Activated naive CD8-positive, alpha-beta T cell treated with anti-CD3 and anti-CD28 coated beads for 36 hours (primary cell): ENCODE data around the gene MAPK9. TPM values are rescaled to one million over a fixed set of nuclear protein-coding genes. Genes with fewer than 3 reads are reported as not detected.

Experiments used
- DNase-seq: peaks from one replicate; pipeline ENCODE4 v3.0.0; 2021
- H3K27ac Mint-ChIP-seq: one replicate; pipeline ENCODE4 v1.8.0; 2022; ENCODE audit warnings: mild to moderate bottlenecking, moderate library complexity, mixed read lengths
- H3K27me3 Mint-ChIP-seq: one replicate; pipeline ENCODE4 v1.8.0; 2022; ENCODE audit warnings: mild to moderate bottlenecking, mixed read lengths
- H3K36me3 Mint-ChIP-seq: one replicate; pipeline ENCODE4 v1.8.0; 2021; ENCODE audit warnings: mild to moderate bottlenecking, mixed read lengths
- H3K4me1 Mint-ChIP-seq: one replicate; pipeline ENCODE4 v1.8.0; 2021; ENCODE audit warnings: mixed read lengths
- H3K4me3 Mint-ChIP-seq: one replicate; pipeline ENCODE4 v1.8.0; 2022; ENCODE audit warnings: mild to moderate bottlenecking, moderate library complexity, mixed read lengths
- H3K9me3 Mint-ChIP-seq: one replicate; pipeline ENCODE4 v1.8.0; 2022; ENCODE audit warnings: mixed read lengths
- total RNA-seq, 2 experiments: library from RNA; stranded (reverse); gene quantifications; one replicate each; pipeline ENCODE4 v1.2.3, GENCODE V29; 2021

Gene MAPK9
- total RNA-seq, 2 experiments from 2014 or later = 39.5 to 39.7 TPM

- Mint-ChIP-seq H3K4me1 (peaks cover 35% of the 10 kb centered on the region), H3K9me3 (no peaks in the 10 kb centered on the region), H3K27me3 (no peaks in the 10 kb centered on the region), H3K27ac (peak overlapping the region; percentile 61), H3K4me3 (peak overlapping the region; percentile 83), H3K36me3 (peaks cover 16% of the 10 kb centered on the region)
- no peak for DNase-seq
Observed at GRCh38 chr5:180290568-180291233, 1.2 kb downstream of the MAPK9 start.

- H3K9me3 Mint-ChIP-seq = no peaks in the 10 kb centered on the region
- peaks cover 22% of the 10 kb centered on the region for H3K36me3 Mint-ChIP-seq
- H3K27me3 Mint-ChIP-seq = no peaks in the 10 kb centered on the region
- H3K27ac Mint-ChIP-seq = no peak overlapping the region
- H3K4me1 Mint-ChIP-seq = peaks cover 33% of the 10 kb centered on the region
- no peak for DNase-seq
- H3K4me3 Mint-ChIP-seq = peak overlapping the region; percentile 83
Observed at GRCh38 chr5:180289966-180290365, 1.9 kb downstream of the MAPK9 start.

- peaks cover 27% of the 10 kb centered on the region for H3K36me3 Mint-ChIP-seq
- DNase-seq = no peak
- no peaks in the 10 kb centered on the region for H3K9me3 Mint-ChIP-seq
- no peak overlapping the region for H3K4me3 Mint-ChIP-seq
- H3K27ac Mint-ChIP-seq = no peak overlapping the region
- H3K27me3 Mint-ChIP-seq = no peaks in the 10 kb centered on the region
- H3K4me1 Mint-ChIP-seq = peaks cover 28% of the 10 kb centered on the region
Observed at GRCh38 chr5:180289433-180289832, 2.5 kb downstream of the MAPK9 start.

GRCh38 chr5:180287868-180288267, 4.0 kb downstream of the MAPK9 start:
- H3K27ac Mint-ChIP-seq = no peak overlapping the region
- DNase-seq = no peak
- no peaks in the 10 kb centered on the region for H3K27me3 Mint-ChIP-seq
- no peak overlapping the region for H3K4me3 Mint-ChIP-seq
- no peaks in the 10 kb centered on the region for H3K9me3 Mint-ChIP-seq
- H3K36me3 Mint-ChIP-seq = peaks cover 39% of the 10 kb centered on the region
- peaks cover 18% of the 10 kb centered on the region for H3K4me1 Mint-ChIP-seq

GRCh38 chr5:180287404-180287803, 4.5 kb downstream of the MAPK9 start:
- peaks cover 43% of the 10 kb centered on the region for H3K36me3 Mint-ChIP-seq
- H3K27ac Mint-ChIP-seq = no peak overlapping the region

GRCh38 chr5:180284149-180284548, 7.7 kb downstream of the MAPK9 start:
- H3K36me3 Mint-ChIP-seq = peaks cover 71% of the 10 kb centered on the region
- H3K27me3 Mint-ChIP-seq = no peaks in the 10 kb centered on the region
- peaks cover 8% of the 10 kb centered on the region for H3K9me3 Mint-ChIP-seq
- no peak overlapping the region for H3K4me3 Mint-ChIP-seq
- no peak overlapping the region for H3K27ac Mint-ChIP-seq
- no peak for DNase-seq
- peaks cover 6% of the 10 kb centered on the region for H3K4me1 Mint-ChIP-seq

More at GRCh38 chr5:180287404-180287803, 4.5 kb downstream of the MAPK9 start:
- Mint-ChIP-seq H3K27me3 (no peaks in the 10 kb centered on the region), H3K4me1 (peaks cover 15% of the 10 kb centered on the region), H3K9me3 (no peaks in the 10 kb centered on the region), H3K4me3 (no peak overlapping the region)
- DNase-seq = no peak

GRCh38 chr5:180283026-180283615, 8.8 kb downstream of the MAPK9 start:
- Mint-ChIP-seq H3K4me3 (no peak overlapping the region), H3K4me1 (peaks cover 6% of the 10 kb centered on the region), H3K27me3 (no peaks in the 10 kb centered on the region), H3K27ac (no peak overlapping the region), H3K36me3 (peaks cover 79% of the 10 kb centered on the region), H3K9me3 (peaks cover 11% of the 10 kb centered on the region)
- DNase-seq = no peak

- no peak for DNase-seq
- Mint-ChIP-seq H3K27ac (no peak overlapping the region), H3K4me3 (no peak overlapping the region), H3K4me1 (peaks cover 3% of the 10 kb centered on the region), H3K9me3 (peaks cover 18% of the 10 kb centered on the region), H3K27me3 (no peaks in the 10 kb centered on the region), H3K36me3 (peaks cover 87% of the 10 kb centered on the region)
Observed at GRCh38 chr5:180282281-180282680, 9.6 kb downstream of the MAPK9 start.

- Mint-ChIP-seq H3K36me3 (peaks cover 87% of the 10 kb centered on the region), H3K4me3 (no peak overlapping the region), H3K27ac (no peak overlapping the region), H3K27me3 (no peaks in the 10 kb centered on the region), H3K4me1 (peaks cover 3% of the 10 kb centered on the region), H3K9me3 (peaks cover 23% of the 10 kb centered on the region)
- DNase-seq = no peak
Observed at GRCh38 chr5:180281706-180282105, 10.2 kb downstream of the MAPK9 start.

- Mint-ChIP-seq H3K9me3 (peaks cover 60% of the 10 kb centered on the region), H3K27ac (no peak overlapping the region), H3K4me3 (no peak overlapping the region), H3K27me3 (no peaks in the 10 kb centered on the region), H3K36me3 (peaks cover 86% of the 10 kb centered on the region), H3K4me1 (no peaks in the 10 kb centered on the region)
- no peak for DNase-seq
Observed at GRCh38 chr5:180274695-180275094, 17.2 kb downstream of the MAPK9 start.

GRCh38 chr5:180271221-180271620, 20.7 kb downstream of the MAPK9 start:
- Mint-ChIP-seq H3K36me3 (peaks cover 89% of the 10 kb centered on the region), H3K9me3 (peaks cover 56% of the 10 kb centered on the region), H3K27me3 (no peaks in the 10 kb centered on the region), H3K27ac (no peak overlapping the region), H3K4me1 (no peaks in the 10 kb centered on the region), H3K4me3 (no peak overlapping the region)
- no peak for DNase-seq

GRCh38 chr5:180259260-180259611, 32.6 kb downstream of the MAPK9 start:
- no peak for DNase-seq
- H3K4me1 Mint-ChIP-seq = no peaks in the 10 kb centered on the region
- H3K9me3 Mint-ChIP-seq = peaks cover 66% of the 10 kb centered on the region
- H3K27ac Mint-ChIP-seq = no peak overlapping the region
- peaks cover 95% of the 10 kb centered on the region for H3K36me3 Mint-ChIP-seq
- no peak overlapping the region for H3K4me3 Mint-ChIP-seq
- no peaks in the 10 kb centered on the region for H3K27me3 Mint-ChIP-seq

- Mint-ChIP-seq H3K27me3 (no peaks in the 10 kb centered on the region), H3K9me3 (peaks cover 65% of the 10 kb centered on the region)
- no peak for DNase-seq
Observed at GRCh38 chr5:180253036-180253824, 38.7 kb downstream of the MAPK9 start.

GRCh38 chr5:180251887-180252286, 40.0 kb downstream of the MAPK9 start:
- peaks cover 95% of the 10 kb centered on the region for H3K36me3 Mint-ChIP-seq
- no peak overlapping the region for H3K27ac Mint-ChIP-seq
- no peaks in the 10 kb centered on the region for H3K4me1 Mint-ChIP-seq
- no peak overlapping the region for H3K4me3 Mint-ChIP-seq
- DNase-seq = no peak
- peaks cover 61% of the 10 kb centered on the region for H3K9me3 Mint-ChIP-seq
- no peaks in the 10 kb centered on the region for H3K27me3 Mint-ChIP-seq

More at GRCh38 chr5:180253036-180253824, 38.7 kb downstream of the MAPK9 start:
- Mint-ChIP-seq H3K4me3 (no peak overlapping the region), H3K27ac (no peak overlapping the region), H3K4me1 (no peaks in the 10 kb centered on the region), H3K36me3 (peaks cover 95% of the 10 kb centered on the region)

- Mint-ChIP-seq H3K4me3 (no peak overlapping the region), H3K9me3 (peaks cover 62% of the 10 kb centered on the region), H3K36me3 (peaks cover 95% of the 10 kb centered on the region), H3K27ac (no peak overlapping the region), H3K4me1 (no peaks in the 10 kb centered on the region), H3K27me3 (no peaks in the 10 kb centered on the region)
- DNase-seq = no peak
Observed at GRCh38 chr5:180251141-180251540, 40.7 kb downstream of the MAPK9 start.
